Esophagus squamous epithelium (tissue), 4 donors: Measurements from ENCODE around the gene VWA8.

ENCODE experiments used
- CTCF ChIP-seq, 6 experiments: fragments of 450-650 bp in 4 of 6; fragments of 200-600 bp in 2 of 6; sonication (generic) in 2 of 6; IDR thresholded peaks; one replicate each; pipeline ENCODE4 v1.5.1; 2016 to 2019; ENCODE audit warnings: antibody characterized with exemption in 6 of 6, mild to moderate bottlenecking in 4 of 6, moderate library complexity in 4 of 6
- POLR2A ChIP-seq, 4 donors: fragments of 450-650 bp; IDR thresholded peaks; one replicate each; pipeline ENCODE4 v1.6.1; 2017; ENCODE audit warnings: antibody characterized with exemption in 4 of 4, mild to moderate bottlenecking in 4 of 4, moderate library complexity in 3 of 4

GRCh38 chr13:41605319-41606285 lies 355.3 kb downstream of the VWA8 start:
- no peak for TF ChIP-seq POLR2A (IDR thresholded peaks at IDR 0.05)
- TF ChIP-seq CTCF (IDR thresholded peaks at IDR 0.05): no peak
